ENCODE measurements around the gene RBM47.
"Not testable (repeated sequence)": the region's sequence is repeated elsewhere in the genome, so short reads cannot be mapped to it uniquely, and the experiment has no call there.

Gene RBM47

DNA sequence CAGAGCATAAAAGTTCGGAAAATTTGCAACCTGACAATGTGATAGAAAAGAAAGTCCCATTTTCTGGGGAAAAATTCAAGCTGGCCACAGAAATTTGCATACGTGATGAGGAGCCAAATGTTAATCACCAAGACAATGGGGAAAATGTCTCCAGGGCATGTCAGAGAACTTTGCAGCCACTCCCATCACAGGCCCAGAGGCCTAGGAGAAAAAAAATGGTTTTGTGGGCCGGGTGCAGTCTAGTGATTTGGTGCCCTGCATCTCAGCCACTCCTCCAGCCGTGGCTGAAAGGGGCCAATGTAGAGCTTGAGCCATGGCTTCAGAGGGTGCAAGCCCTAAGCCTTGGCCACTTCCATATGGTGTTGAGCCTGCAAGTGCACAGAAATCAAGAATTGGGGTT, 223.3 kb downstream of the RBM47 start:
- DNase-seq (ENCODE audit: low read depth): no peak

DNA sequence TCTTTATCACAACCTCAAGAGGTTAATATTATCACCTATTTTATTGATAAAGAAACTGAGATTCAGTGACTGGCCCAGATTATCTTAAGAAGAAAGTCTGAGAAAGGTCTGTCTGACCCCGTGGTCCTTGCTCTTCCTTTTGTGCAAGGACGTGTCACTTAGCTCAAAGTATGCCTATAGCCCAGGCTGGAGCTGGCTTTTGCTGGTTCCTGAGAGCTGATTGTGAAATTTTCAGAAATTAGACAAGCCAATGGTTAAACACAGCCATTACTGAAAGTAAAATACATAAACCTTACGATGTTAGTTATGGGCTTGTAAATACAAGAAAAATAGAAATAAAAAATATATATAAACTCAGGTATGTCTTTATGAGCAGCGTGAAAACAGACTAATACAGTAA, 224.5 kb downstream of the RBM47 start:
- no peak for DNase-seq (ENCODE audit: low read depth)

DNA sequence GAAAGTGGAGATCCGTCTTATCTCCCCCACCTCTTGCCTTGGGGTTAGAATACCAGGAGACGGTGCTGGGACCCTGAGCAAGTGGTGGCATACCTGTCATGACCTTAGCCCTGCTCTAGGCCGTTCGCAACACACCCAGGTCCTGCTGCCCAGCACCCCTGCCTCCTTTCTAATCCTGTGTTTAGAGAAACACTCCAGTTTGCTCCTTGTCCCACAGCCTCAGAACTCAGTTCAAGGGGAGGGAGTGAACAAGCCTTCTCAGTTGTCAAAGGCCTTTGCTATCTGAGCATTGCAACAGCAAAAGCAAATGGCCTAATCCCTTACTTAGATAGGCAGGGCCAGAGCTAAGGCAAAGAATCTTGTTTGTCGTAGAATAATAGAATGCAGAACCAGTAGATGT, 226.6 kb downstream of the RBM47 start:
- DNase-seq (ENCODE audit: low read depth): no peak

- no peak for DNase-seq (ENCODE audit: low read depth)
These were observed 227.1 kb downstream of the RBM47 start for GRCh38 chr4:40402556-40402955.

- DNase-seq (ENCODE audit: low read depth): no peak
These were observed 228.0 kb downstream of the RBM47 start for GRCh38 chr4:40401631-40402030.

DNA sequence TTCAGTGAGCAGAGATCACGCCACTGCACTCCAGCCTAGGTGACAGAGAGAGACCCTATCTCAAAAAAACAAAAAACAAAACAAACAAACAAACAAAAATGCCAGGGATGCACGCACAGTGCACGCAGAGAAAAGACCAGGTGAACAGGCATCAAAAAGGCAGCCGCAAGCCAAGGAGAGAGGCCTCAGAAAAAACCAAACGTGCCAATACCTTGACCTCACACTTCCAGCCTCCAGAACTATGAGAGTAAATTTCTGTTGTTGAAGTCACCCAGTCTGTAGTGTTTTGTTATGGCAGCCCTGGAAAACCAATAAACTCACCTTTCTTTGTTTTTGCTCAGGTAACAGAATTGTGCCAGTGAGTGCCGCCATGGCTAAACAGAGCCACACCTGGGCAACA, 228.6 kb downstream of the RBM47 start:
- DNase-seq (ENCODE audit: low read depth): no peak

GRCh38 chr4:40399578-40399977, 230.1 kb downstream of the RBM47 start:
- no peak for DNase-seq (ENCODE audit: low read depth)

DNA sequence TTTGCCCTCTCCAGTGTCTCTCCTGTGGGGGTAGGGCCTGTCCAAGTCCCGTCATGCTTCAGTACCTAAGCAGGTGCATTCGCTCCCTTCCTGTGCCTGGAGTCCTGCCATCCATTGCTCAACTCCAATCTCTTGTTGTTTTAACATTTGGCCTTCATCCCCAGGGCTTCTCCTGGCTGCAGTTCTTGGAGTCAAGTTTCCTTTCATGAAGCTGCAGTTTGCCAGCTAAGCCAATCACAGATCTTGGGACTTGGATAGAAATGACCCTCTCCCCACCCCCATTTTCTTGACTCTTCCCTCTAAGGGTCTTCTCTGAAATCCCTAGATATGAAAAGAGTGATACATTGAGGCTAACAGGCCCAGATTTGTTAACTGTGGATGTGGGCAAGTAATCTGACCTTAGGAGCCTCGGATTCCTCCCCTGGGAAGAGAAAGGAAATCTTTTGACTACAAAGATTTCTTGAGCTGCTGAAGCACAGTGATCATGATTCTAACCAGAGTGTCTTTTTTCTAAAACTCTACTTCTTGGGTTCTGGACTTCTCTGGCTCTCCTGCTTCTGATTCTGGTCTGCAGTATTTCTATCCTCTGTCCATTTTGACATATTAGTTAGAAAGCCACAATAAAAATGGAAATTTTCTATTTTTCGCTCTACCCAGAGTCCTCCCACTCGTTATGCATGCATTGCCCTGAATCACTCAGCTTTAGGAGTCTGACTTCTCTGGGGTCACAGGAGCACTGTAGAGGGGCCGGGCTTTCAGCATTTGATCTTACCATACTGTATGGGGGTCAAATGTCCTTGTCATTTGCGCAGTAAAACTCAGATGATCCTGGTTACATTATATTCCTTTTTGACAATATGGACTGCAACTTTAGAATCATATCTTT, 233.5 kb downstream of the RBM47 start:
- DNase-seq (ENCODE audit: low read depth): no peak

- no peak for DNase-seq (ENCODE audit: low read depth)
These were observed 234.3 kb downstream of the RBM47 start for GRCh38 chr4:40395166-40395900.

DNA sequence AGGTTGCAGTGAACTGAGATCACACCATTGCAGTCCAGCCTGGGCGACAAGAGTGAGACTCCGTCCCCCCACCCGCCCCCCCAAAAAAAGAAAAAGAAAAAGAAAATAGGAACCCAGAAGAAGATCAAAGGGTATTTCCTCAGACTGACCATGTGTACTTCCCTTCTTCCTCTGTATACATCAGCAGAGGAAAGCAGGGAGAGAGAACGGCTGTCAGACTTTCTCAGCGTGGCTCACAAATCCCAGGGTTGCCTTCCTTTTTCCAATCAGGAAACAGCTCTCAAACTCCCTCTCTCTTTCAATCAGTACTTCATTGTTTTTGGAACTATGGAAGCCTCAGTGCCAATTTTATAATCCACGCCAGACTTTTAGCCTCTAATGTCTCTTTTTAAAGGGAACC, 235.4 kb downstream of the RBM47 start:
- DNase-seq (ENCODE audit: low read depth): no peak

GRCh38 chr4:40392241-40392640, 237.4 kb downstream of the RBM47 start:
- not testable (repeated sequence) for DNase-seq (ENCODE audit: low read depth)

GRCh38 chr4:40389986-40390385, 239.7 kb downstream of the RBM47 start:
- DNase-seq (ENCODE audit: low read depth): no peak

GRCh38 chr4:40388239-40388638, 241.4 kb downstream of the RBM47 start:
- no peak for DNase-seq (ENCODE audit: low read depth)

DNA sequence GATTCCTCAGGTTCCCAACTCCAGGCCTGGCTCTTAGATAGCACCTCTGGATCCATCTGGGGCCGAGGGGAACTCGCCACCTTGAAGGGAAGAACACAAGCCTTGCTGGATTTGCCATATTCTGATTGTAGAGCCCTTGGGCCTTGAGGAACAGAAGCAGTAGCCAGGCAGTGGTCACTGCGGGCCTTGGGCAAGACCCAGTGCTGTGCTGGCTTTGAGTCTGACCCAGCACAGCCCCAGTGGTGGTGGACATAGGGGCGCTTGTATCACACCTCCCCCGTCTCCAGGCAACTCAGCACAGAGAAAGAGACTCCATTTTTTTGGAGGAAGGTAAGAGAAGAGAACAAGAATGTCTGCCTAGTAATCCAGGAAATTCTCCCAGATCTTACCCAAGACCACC, 249.0 kb downstream of the RBM47 start:
- no peak for DNase-seq (ENCODE audit: low read depth)

DNA sequence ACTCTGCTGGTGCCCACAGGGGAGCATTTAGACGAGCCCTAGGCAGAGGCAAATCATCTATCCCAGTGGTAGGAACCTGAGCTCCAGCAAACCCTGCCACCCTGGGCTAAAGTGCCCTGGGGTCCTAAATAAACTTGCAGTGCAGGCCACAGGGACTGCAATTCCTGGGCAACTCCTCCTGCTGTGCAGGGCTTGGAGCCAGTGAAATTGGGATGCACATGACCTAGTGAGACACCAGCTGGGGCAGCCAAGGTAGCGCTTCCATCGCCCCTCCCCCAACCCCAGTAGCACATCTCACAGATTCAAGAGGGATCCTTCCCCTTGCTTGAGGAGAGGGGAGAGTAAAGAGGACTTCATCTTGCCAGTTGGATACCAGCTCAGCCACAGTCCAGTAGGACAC, 250.4 kb downstream of the RBM47 start:
- no peak for DNase-seq (ENCODE audit: low read depth)

DNA sequence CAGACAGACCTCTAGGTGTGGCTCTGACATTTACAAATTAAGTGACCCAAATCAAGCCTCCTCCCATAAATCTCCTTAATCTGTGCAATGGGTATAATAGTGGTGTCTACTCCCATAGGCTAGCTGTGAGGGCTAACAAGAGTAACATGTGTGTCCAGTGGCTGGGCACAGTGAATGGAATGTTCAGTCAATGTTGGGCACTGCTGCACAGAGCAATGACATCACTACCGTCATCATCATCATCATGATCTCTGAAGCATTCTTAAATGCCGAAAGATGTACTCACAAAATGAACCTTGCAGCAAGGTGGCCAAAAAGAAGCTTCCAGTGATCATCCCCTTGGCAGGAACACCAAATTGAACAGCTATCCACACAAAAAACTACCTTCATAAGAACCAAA, 251.0 kb downstream of the RBM47 start:
- DNase-seq (ENCODE audit: low read depth): no peak

DNA sequence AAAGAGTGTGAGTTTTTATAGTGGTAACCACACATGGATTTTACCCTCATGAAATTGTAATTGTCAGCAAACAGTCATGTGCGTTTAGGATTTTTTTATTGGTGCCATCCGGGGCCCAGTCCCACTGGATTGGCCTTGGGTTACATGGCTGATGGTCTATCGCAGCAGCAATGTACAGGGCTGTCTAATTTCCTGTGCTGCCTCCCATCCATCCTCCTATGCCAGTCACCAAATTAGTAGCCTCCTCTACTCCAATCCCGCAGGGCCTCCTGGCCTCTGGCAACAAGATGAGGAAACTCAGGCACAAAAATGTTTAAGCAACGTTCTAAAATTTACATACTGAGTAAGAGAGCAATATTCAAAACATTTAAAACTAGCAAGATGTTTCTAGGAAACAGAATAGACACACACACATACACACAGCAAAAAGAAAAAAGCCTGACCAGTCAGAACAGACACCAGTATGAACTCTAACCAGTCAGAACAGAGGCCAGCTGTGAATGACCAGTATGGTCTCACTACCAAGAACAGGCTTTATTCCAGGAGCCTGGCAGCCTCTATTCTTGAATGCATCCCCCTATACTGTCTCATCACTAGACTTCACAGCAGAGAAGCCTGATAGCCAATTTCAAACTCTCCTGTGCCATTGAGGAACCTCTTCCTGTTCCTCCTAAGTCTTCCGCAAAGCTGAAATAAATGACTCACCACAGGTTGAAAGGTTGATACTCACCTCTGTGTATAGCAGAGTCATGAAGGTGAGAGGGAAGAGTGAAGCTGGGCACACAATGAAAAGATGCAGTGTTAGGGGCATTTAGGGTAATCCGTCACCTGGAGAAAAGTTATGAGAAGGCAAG, 251.9 kb downstream of the RBM47 start:
- DNase-seq (ENCODE audit: low read depth): no peak

GRCh38 chr4:40375620-40376019, 254.0 kb downstream of the RBM47 start:
- DNase-seq (ENCODE audit: low read depth): no peak

DNA sequence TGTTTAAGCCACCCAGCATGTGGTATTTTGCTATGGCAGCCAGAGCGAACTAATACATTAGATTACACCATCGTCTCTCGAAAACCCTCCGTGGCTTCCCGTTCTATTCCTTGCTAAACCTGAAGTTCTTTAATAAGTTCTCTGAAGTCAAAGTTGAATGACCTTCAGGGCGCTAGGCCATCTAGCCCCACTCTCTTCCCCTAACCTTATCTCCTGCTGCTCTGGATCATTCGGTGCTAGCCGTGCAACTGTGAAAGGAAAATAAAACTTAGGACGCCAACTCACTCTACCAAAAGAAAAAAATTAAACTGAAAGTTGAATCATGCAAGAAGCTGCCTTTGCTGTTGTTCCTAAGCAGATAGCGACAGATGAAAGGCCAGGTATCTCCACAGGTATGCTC, 254.6 kb downstream of the RBM47 start:
- DNase-seq (ENCODE audit: low read depth): no peak

- no peak for DNase-seq (ENCODE audit: low read depth)
These were observed 256.0 kb downstream of the RBM47 start for GRCh38 chr4:40373636-40374035.
